Glomerular endothelial cell (primary cell): ENCODE measurements around the gene PPP2R2C. TPM values are rescaled to one million over a fixed set of nuclear protein-coding genes. Genes with fewer than 3 reads are reported as not detected.

Source experiments
- DNase-seq: peaks from one replicate; pipeline ENCODE4 v3.0.0-alpha.2; 2011; ENCODE audit warnings: low read depth, low spot score; ENCODE audit errors: extremely low read depth
- total RNA-seq: library from RNA; depleted of rRNA; stranded (reverse); fragments of >200 nt; gene quantifications from 2 replicates; pipeline ENCODE4 v1.2.3, GENCODE V29; 2015

Gene PPP2R2C
- total RNA-seq, 1 donor from 2014 or later, result 0.41 TPM

GRCh38 chr4:6469898-6470501 lies 2.4 kb downstream of the PPP2R2C start:
- no peak for DNase-seq

GRCh38 chr4:6469144-6469543 lies 3.3 kb downstream of the PPP2R2C start:
- DNase-seq, result no peak

GRCh38 chr4:6468376-6468775 lies 4.0 kb downstream of the PPP2R2C start:
- no peak for DNase-seq

- DNase-seq, result no peak
These were observed 4.8 kb downstream of the PPP2R2C start for GRCh38 chr4:6467600-6467999.

- DNase-seq, result no peak
These were observed 5.5 kb downstream of the PPP2R2C start for GRCh38 chr4:6466756-6467381.

- no peak for DNase-seq
These were observed 6.5 kb downstream of the PPP2R2C start for GRCh38 chr4:6465955-6466354.

GRCh38 chr4:6464842-6465588 lies 7.4 kb downstream of the PPP2R2C start:
- no peak for DNase-seq

- DNase-seq, result no peak
These were observed 8.8 kb downstream of the PPP2R2C start for GRCh38 chr4:6463311-6464289.

- DNase-seq, result no peak
These were observed 10.9 kb downstream of the PPP2R2C start for GRCh38 chr4:6461301-6462165.

- DNase-seq, result no peak
These were observed 11.5 kb downstream of the PPP2R2C start for GRCh38 chr4:6460876-6461275.

- no peak for DNase-seq
These were observed 13.9 kb downstream of the PPP2R2C start for GRCh38 chr4:6458528-6458927.

- DNase-seq, result no peak
These were observed 16.0 kb downstream of the PPP2R2C start for GRCh38 chr4:6456450-6456849.

- DNase-seq, result no peak
These were observed 18.1 kb downstream of the PPP2R2C start for GRCh38 chr4:6454112-6454910.

GRCh38 chr4:6453688-6453990 lies 18.8 kb downstream of the PPP2R2C start:
- DNase-seq, result no peak

GRCh38 chr4:6452897-6453687 lies 19.3 kb downstream of the PPP2R2C start:
- DNase-seq, result no peak

GRCh38 chr4:6452116-6452896 lies 20.1 kb downstream of the PPP2R2C start:
- no peak for DNase-seq

GRCh38 chr4:6451309-6451708 lies 21.1 kb downstream of the PPP2R2C start:
- no peak for DNase-seq

GRCh38 chr4:6450709-6451108 lies 21.7 kb downstream of the PPP2R2C start:
- DNase-seq, result no peak
